Activated naive CD8-positive, alpha-beta T cell (primary cell): ENCODE measurements around the gene LRRN2.

Source experiments
- H3K27ac Mint-ChIP-seq: one replicate; pipeline ENCODE4 v1.8.0; 2021; ENCODE audit warnings: mixed read lengths
- H3K27me3 Mint-ChIP-seq: one replicate; pipeline ENCODE4 v1.8.0; 2021; ENCODE audit warnings: mixed read lengths
- H3K36me3 Mint-ChIP-seq: one replicate; pipeline ENCODE4 v1.8.0; 2021; ENCODE audit warnings: mixed read lengths
- H3K4me1 Mint-ChIP-seq: one replicate; pipeline ENCODE4 v1.8.0; 2021; ENCODE audit warnings: low read depth, mixed read lengths
- H3K4me3 Mint-ChIP-seq: one replicate; pipeline ENCODE4 v1.8.0; 2021; ENCODE audit warnings: mild to moderate bottlenecking, mixed read lengths
- H3K9me3 Mint-ChIP-seq: one replicate; pipeline ENCODE4 v1.8.0; 2021; ENCODE audit warnings: low read depth, mixed read lengths

Gene LRRN2

GRCh38 chr1:204670152-204670927 is 15.2 kb downstream of the LRRN2 start:
- H3K36me3 Mint-ChIP-seq: no peaks in the 10 kb centered on the region
- no peak overlapping the region for H3K4me3 Mint-ChIP-seq
- no peak overlapping the region for H3K27ac Mint-ChIP-seq
- no peaks in the 10 kb centered on the region for H3K9me3 Mint-ChIP-seq
- no peaks in the 10 kb centered on the region for H3K27me3 Mint-ChIP-seq
- no peaks in the 10 kb centered on the region for H3K4me1 Mint-ChIP-seq

- no peaks in the 10 kb centered on the region for H3K9me3 Mint-ChIP-seq
- no peak overlapping the region for H3K27ac Mint-ChIP-seq
- no peak overlapping the region for H3K4me3 Mint-ChIP-seq
- H3K4me1 Mint-ChIP-seq: no peaks in the 10 kb centered on the region
- no peaks in the 10 kb centered on the region for H3K36me3 Mint-ChIP-seq
- H3K27me3 Mint-ChIP-seq: peaks cover 3% of the 10 kb centered on the region
Measured at GRCh38 chr1:204669579-204669978, 16.0 kb downstream of the LRRN2 start.

- Mint-ChIP-seq H3K36me3 (no peaks in the 10 kb centered on the region), H3K27ac (no peak overlapping the region), H3K27me3 (peaks cover 3% of the 10 kb centered on the region), H3K9me3 (no peaks in the 10 kb centered on the region), H3K4me1 (no peaks in the 10 kb centered on the region), H3K4me3 (no peak overlapping the region)
Measured at GRCh38 chr1:204664384-204664651, 21.2 kb downstream of the LRRN2 start.

- Mint-ChIP-seq H3K9me3 (no peaks in the 10 kb centered on the region), H3K27ac (no peak overlapping the region), H3K4me1 (no peaks in the 10 kb centered on the region), H3K36me3 (no peaks in the 10 kb centered on the region), H3K4me3 (no peak overlapping the region), H3K27me3 (peaks cover 3% of the 10 kb centered on the region)
Measured at GRCh38 chr1:204663644-204664383, 21.7 kb downstream of the LRRN2 start.

- Mint-ChIP-seq H3K4me3 (no peak overlapping the region), H3K36me3 (no peaks in the 10 kb centered on the region), H3K9me3 (no peaks in the 10 kb centered on the region), H3K27ac (no peak overlapping the region), H3K27me3 (peaks cover 3% of the 10 kb centered on the region), H3K4me1 (no peaks in the 10 kb centered on the region)
Measured at GRCh38 chr1:204662530-204662929, 23.0 kb downstream of the LRRN2 start.

- H3K27ac Mint-ChIP-seq: no peak overlapping the region
- no peaks in the 10 kb centered on the region for H3K9me3 Mint-ChIP-seq
- no peaks in the 10 kb centered on the region for H3K36me3 Mint-ChIP-seq
- H3K27me3 Mint-ChIP-seq: peaks cover 4% of the 10 kb centered on the region
- H3K4me3 Mint-ChIP-seq: no peak overlapping the region
- no peaks in the 10 kb centered on the region for H3K4me1 Mint-ChIP-seq
Measured at GRCh38 chr1:204660509-204660908, 25.0 kb downstream of the LRRN2 start.

- H3K9me3 Mint-ChIP-seq: no peaks in the 10 kb centered on the region
- no peak overlapping the region for H3K4me3 Mint-ChIP-seq
- no peak overlapping the region for H3K27ac Mint-ChIP-seq
- H3K27me3 Mint-ChIP-seq: peaks cover 2% of the 10 kb centered on the region
- H3K4me1 Mint-ChIP-seq: no peaks in the 10 kb centered on the region
- no peaks in the 10 kb centered on the region for H3K36me3 Mint-ChIP-seq
Measured at GRCh38 chr1:204659056-204659455, 26.5 kb downstream of the LRRN2 start.

GRCh38 chr1:204658295-204658694 is 27.2 kb downstream of the LRRN2 start:
- H3K4me1 Mint-ChIP-seq: no peaks in the 10 kb centered on the region
- no peaks in the 10 kb centered on the region for H3K36me3 Mint-ChIP-seq
- H3K27ac Mint-ChIP-seq: no peak overlapping the region
- H3K27me3 Mint-ChIP-seq: peaks cover 2% of the 10 kb centered on the region
- H3K9me3 Mint-ChIP-seq: no peaks in the 10 kb centered on the region
- H3K4me3 Mint-ChIP-seq: no peak overlapping the region

GRCh38 chr1:204653590-204654340 is 31.8 kb downstream of the LRRN2 start:
- H3K36me3 Mint-ChIP-seq: no peaks in the 10 kb centered on the region
- no peak overlapping the region for H3K4me3 Mint-ChIP-seq
- H3K9me3 Mint-ChIP-seq: no peaks in the 10 kb centered on the region
- H3K4me1 Mint-ChIP-seq: no peaks in the 10 kb centered on the region
- peaks cover 4% of the 10 kb centered on the region for H3K27me3 Mint-ChIP-seq
- no peak overlapping the region for H3K27ac Mint-ChIP-seq

GRCh38 chr1:204652497-204652896 is 33.0 kb downstream of the LRRN2 start:
- Mint-ChIP-seq H3K9me3 (no peaks in the 10 kb centered on the region), H3K27me3 (peaks cover 4% of the 10 kb centered on the region), H3K4me3 (no peak overlapping the region), H3K27ac (no peak overlapping the region), H3K4me1 (no peaks in the 10 kb centered on the region), H3K36me3 (no peaks in the 10 kb centered on the region)

GRCh38 chr1:204651843-204652421 is 33.6 kb downstream of the LRRN2 start:
- peaks cover 4% of the 10 kb centered on the region for H3K27me3 Mint-ChIP-seq
- no peaks in the 10 kb centered on the region for H3K4me1 Mint-ChIP-seq
- no peaks in the 10 kb centered on the region for H3K9me3 Mint-ChIP-seq
- no peak overlapping the region for H3K27ac Mint-ChIP-seq
- H3K4me3 Mint-ChIP-seq: no peak overlapping the region
- no peaks in the 10 kb centered on the region for H3K36me3 Mint-ChIP-seq

GRCh38 chr1:204650911-204651570 is 34.5 kb downstream of the LRRN2 start:
- Mint-ChIP-seq H3K4me3 (no peak overlapping the region), H3K27ac (no peak overlapping the region)

GRCh38 chr1:204649721-204650521 is 35.6 kb downstream of the LRRN2 start:
- Mint-ChIP-seq H3K27me3 (peaks cover 2% of the 10 kb centered on the region), H3K9me3 (no peaks in the 10 kb centered on the region), H3K4me3 (no peak overlapping the region), H3K4me1 (no peaks in the 10 kb centered on the region), H3K27ac (no peak overlapping the region), H3K36me3 (no peaks in the 10 kb centered on the region)

More at GRCh38 chr1:204650911-204651570, 34.5 kb downstream of the LRRN2 start:
- Mint-ChIP-seq H3K9me3 (no peaks in the 10 kb centered on the region), H3K36me3 (no peaks in the 10 kb centered on the region), H3K4me1 (no peaks in the 10 kb centered on the region), H3K27me3 (peaks cover 4% of the 10 kb centered on the region)

GRCh38 chr1:204648576-204648975 is 37.0 kb downstream of the LRRN2 start:
- Mint-ChIP-seq H3K9me3 (no peaks in the 10 kb centered on the region), H3K4me1 (no peaks in the 10 kb centered on the region), H3K27me3 (peaks cover 4% of the 10 kb centered on the region), H3K4me3 (no peak overlapping the region), H3K27ac (no peak overlapping the region), H3K36me3 (no peaks in the 10 kb centered on the region)
